HG03378 (cell line): Measurements from ENCODE around the gene PSG2.
"Not testable (repeated sequence)": the region's sequence is repeated elsewhere in the genome, so short reads cannot be mapped to it uniquely, and the experiment has no call there.

ENCODE experiments used
- ATAC-seq: cut with Tn5 transposase; IDR thresholded peaks from one replicate; pipeline ENCODE4 v1.9.1; 2021; ENCODE audit warnings: mild to moderate bottlenecking, moderate library complexity; ENCODE audit not compliant: unreplicated experiment

PSG2 gene

DNA sequence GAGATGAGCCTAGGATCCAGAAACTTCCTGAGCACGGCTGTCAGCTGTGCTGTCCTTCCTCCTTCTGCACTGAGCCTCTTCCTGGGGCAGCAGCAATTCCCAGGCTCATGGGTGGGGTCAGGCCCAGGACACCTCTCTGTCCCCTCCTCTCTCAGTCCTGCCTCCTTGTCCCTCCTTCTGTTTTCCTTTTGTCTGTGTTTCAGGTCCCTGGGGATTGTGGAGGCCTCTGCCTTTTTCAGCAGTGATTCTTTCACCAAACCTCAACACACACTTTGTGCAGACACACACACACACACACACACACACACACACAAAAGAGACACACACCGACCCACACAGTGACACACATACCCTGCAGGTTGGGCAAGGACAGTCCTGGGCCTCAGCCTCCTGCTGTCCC is at the start of gene PSG2:
PSG2 (minus strand) TSS at position 101 of the 400 bp plus-strand sequence. CDS start 132 bp downstream, outside the sequence.
- ATAC-seq, result not testable (repeated sequence)

DNA sequence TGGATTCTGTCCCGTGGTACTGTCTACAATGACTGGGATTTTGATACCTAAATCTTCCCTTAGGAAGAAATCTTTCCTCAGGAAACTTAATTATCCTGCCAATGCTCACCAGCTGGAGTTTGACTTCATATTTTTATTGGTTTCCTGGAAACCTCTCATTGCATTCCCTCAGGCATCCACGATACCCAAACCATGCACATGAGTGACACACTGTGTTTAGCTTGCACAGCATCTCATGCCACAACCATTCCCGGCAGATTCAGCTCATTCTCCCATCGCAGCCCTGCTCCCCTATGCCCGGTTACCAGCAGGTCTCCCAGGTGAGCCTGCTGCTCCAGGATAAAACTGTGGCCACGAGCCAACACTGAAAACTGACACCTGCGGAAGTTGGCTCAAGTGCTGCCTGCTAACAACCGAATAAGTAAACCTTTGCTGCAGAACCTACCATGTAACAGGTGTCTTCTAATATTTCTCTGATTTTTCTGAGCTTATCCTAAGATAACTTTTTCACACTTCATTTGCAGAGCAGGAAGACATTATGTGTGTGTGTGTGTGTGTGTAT is 48.9 kb upstream of the PSG2 start:
- ATAC-seq, result not testable (repeated sequence)

DNA sequence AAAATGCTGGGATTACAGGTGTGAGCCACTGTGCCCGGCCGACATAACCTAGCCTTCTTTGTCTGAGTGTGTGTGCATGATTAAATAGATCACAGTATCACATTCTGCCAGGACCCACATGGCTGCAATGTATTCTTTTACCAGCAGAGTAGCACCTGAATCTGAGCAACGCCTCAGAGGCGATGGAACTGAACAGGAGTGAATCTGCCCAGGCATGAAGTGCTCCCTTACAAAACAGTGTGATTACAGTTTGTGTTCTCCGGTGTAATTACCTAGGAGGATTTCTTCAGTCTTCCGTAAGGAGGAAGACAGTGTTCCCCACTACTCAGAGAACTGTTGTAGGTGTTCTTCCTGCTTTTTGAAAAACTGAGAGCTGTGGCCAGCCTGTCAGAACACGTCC is 46.7 kb upstream of the PSG2 start:
- ATAC-seq, result not testable (repeated sequence)

DNA sequence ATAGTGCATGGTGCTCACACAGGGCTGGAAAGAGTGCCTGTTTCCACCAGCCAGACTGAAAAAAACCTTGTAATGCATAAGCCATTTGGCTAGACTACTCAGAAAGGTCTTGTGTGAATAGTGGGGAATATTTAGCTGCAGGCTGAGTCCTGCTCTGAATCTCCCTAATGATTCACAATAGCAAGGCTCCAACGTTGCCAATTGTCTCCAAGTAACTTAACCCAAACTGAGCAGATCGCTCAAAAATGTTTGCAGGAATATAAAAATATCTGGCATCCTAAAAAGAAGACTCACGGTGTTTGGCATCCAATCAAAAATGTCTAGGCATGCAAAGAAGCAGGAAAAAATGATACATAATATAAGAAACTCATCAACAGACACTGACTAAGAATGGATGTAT is 44.8 kb upstream of the PSG2 start:
- not testable (repeated sequence) for ATAC-seq

DNA sequence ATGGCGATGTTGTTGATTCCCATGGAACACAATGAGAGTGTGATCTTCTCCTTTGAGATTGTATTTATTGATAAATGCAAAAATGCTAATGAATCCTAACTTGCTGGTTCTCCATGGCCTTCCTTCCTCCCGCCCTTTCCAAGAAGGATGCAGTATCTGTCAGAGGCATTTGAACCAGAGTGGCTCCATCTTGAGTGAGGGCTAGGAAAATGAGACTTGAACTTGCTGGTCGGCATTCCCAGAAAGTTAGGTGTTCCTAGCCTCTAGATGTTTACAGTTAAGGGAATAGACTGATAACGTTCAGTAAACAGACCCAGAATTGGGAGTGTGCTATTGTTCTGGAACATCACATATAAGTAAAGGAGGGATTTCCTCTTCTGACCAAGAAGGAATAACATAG is 44.2 kb upstream of the PSG2 start:
- ATAC-seq, result no peak

DNA sequence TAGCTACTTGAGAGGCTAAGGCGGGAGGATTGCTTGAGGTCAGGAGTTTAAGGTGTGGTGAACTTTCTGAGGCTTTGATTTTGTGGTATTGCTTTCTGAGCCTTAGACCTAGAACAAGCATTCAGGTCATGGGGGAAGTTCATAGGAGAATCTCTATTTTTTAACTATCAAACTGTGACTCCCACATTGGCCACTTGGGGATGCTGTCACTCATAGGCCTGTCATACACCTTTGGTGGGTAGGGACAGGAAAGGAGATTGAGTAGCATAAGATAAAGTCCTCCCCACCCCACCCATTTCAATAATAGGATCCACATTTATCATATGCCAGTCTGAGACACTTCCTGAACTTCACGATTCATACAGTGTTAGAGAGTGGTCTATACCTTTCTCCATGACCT is 41.9 kb upstream of the PSG2 start:
- ATAC-seq, result no peak

DNA sequence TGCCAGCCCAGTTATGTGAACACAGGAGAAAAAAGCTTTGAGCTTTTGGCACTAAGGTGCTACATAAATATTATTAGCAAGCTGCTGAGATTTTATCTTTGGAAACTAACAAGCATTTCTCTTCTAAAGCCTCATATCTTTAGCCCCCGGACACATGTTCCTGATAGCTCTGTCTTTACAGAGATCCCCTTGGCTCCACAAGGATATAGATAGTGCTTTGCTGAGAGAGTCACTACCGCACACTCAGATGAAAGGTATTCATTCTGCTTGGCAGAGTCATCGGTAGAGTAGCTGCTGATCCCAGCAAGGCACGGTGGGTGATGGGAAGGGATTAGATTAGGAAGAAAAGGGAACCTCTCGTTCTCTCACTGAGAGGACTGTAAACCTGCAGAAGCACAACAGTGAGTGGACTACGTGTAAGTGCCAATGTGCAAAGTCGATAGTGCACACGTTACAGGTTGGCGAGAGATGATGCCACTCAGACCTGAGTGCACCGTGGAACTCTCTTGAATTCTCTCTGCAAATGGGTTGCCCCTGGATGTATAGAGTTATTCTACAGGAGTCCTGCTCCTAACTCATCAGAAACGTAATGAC is 38.0 kb upstream of the PSG2 start:
- not testable (repeated sequence) for ATAC-seq

DNA sequence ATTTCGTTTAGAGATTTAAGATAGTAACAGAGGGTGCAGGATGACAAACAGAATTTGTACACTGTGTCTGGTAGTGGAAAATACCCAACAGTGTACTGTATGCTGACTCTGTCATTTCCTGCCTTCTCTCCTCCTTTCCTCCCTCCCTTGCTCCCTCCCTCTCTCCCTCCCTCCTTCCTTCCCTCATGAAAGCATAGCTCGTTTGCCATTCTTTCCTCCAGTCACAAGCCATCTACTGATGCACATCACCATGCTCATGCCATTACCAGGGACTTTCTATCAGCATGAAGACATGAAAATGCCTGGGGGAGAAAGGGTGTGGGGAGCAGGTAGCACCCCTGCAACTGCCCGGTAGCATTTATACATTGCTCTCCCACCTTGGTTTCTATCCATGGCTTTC is 37.0 kb upstream of the PSG2 start:
- ATAC-seq, result not testable (repeated sequence)

DNA sequence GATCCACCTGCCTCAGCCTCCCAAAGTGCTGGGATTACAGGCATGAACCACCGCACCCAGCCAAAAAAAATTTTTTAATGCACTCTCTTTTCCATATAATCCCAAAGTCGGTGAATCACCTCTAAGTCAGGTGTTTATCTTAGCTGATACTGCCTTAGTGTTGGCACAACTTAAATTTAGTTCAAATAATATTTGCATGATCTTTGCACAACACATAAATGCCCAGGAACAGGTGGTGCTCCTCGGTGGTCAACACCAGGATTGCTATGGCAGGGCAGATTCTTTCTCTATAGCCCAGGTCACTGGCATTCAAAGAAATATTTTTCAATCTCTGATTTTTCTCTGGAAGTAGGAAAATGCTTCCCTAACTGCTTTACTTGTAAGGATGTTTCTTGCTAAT is 33.9 kb upstream of the PSG2 start:
- ATAC-seq, result not testable (repeated sequence)

DNA sequence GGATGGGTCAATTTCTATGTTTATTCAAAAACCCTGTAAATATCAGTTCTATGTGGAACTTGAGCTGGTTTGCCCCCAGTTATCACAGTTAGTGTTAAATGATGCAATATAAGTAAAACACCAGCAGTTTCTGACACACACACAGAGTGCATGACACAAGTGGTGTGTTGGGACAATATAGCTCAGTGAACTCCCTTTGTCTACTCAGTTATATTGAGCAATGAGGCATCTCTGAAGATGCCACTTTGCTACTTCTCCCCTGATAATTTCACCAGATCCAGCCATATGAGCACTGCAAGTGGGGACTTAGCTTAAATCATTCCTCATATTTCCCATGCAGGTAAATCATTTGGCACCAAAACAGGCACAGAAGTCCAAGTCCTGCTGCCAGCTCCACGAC is 33.0 kb upstream of the PSG2 start:
- ATAC-seq, result not testable (repeated sequence)

- not testable (repeated sequence) for ATAC-seq
Measured at GRCh38 chr19:43115064-43115463, 32.6 kb upstream of the PSG2 start.

DNA sequence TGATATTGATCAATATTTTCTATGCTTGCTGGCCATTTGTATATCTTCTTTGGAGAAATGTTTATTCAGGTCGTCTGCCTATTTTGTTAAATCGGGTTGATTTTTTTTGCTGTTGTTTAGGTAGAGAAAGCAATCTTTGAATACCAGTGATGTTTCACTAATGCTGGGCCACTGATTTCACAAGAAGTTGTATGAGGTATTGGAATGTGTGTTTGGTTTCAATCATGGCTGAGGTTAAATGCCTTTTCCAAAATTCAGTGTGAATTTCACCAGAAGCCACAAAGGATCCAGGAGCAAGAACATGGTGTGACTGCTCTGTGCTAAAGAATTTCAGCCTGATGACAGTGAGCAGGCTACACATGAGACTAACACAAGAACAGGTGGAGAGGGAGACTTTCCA is 32.1 kb upstream of the PSG2 start:
- not testable (repeated sequence) for ATAC-seq

DNA sequence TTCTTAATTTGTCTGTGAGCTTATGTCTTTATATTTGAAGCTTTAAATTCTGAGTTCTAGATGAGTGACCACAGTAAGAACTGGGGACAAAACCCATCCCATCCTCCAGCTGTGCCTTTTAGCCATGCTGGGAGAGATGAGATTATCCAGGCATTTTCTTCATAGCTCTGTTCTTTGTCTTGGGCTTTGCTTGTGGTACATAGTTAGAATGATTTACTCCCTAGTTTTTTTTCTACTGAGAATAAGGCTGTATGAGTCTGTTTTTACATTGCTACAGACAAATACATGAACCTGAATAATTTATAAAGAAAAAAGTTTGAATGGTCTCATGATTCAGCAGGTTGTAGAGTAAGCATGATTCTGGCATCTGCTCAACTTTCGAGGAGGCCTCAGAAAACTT is 24.9 kb upstream of the PSG2 start:
- not testable (repeated sequence) for ATAC-seq

GRCh38 chr19:43105496-43105895 is 23.0 kb upstream of the PSG2 start:
- ATAC-seq, result no peak

DNA sequence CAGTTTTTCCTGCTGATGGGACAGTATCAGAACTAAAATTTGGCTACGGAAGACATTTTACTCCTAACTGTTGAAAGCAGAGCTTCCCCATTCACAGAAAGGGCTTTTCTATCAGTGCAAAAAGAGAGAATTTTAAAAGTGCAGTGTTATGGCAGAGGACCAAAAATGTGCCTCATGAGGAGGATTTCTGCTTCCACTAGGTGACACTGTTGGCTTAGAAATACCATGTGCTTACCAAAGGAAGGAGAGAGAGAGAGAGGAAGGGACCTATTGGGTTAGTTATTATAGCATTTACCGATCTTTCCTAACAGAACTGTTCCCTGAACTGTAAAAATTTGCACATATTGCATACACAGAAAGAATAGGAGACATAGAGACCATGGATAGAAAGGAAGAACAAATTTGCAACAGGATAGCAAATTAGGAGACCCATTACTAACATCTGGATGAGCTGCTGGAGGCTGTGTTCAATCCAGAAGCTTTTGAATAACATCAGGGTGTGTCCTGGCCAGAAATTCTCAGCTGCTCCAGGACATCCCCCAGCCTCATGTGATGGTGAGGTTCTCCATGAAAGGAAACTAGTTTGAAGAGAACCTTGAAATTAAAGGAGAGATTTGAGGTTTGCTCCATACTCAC is 21.8 kb upstream of the PSG2 start:
- not testable (repeated sequence) for ATAC-seq

GRCh38 chr19:43101950-43102349 is 19.4 kb upstream of the PSG2 start:
- ATAC-seq, result no peak

GRCh38 chr19:43098416-43098815 is 15.9 kb upstream of the PSG2 start:
- not testable (repeated sequence) for ATAC-seq

DNA sequence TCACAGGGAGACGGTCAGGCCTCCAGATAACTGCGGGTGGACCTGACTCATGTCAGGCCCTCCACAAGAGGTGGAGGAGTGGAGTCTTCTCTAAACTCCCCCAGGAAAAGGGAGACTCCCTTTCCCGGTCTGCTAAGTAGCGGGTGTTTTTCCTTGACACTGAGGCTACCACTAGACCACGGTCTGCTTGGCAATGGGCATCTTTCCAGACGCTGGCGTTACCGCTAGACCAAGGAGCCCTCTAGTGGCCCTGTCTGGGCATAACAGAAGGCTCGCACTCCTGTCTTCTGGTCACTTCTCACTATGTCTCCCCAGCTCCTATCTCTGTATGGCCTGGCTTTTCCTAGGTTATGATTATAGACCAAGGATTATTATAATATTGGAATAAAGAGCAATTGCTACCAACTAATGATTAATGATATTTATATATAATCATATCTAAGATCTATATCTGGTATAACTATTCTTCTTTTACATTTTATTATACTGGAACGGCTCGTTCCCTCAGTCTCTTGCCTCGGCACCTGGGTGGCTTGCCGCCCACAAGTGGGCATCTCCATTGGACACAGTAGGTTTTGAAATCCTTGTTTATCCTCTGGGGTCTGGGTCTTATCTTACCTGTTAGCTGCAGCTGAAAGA is 5.3 kb upstream of the PSG2 start:
- not testable (repeated sequence) for ATAC-seq

- not testable (repeated sequence) for ATAC-seq
Measured at GRCh38 chr19:43085796-43086530, 3.5 kb upstream of the PSG2 start.

GRCh38 chr19:43084196-43084832 is 1.8 kb upstream of the PSG2 start:
- ATAC-seq, result not testable (repeated sequence)

DNA sequence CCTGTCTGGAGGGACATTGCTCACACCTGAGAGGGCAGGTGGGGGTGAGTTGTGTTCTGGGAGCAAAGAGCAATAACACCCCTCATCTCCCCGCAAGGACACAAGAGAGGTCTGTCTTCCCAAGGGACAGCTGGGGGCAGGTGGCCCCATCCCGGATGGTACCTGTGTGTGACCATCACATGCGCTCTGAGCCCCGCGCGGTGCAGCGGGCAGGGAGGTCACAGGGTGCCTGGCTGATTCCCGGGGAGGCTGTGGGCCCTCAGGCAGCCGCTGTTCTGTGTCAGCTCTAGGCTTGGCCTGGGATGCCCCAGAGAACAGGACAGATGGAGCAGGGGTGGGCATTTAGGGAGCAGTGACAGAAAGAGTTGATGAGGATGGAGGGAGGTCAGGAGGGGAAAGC is 1.2 kb upstream of the PSG2 start:
- not testable (repeated sequence) for ATAC-seq
